AG04449 (cell line): ENCODE data around the gene PON1.

ENCODE experiments used
- CTCF ChIA-PET: fragments of 350-600 bp; formaldehyde crosslinking; extraction: SDS; loops from one replicate; lab custom pipeline; 2021; ENCODE audit warnings: antibody characterized with exemption; lab: Yijun Ruan, JAX
- POLR2A ChIA-PET: fragments of 400-600, 350-600 bp; formaldehyde crosslinking; extraction: SDS; loops from one replicate; lab custom pipeline; 2020; ENCODE audit warnings: antibody characterized with exemption, inconsistent platforms; lab: Yijun Ruan, JAX
- DNase-seq: peaks from one replicate; pipeline ENCODE4 v3.0.0-alpha.2; 2010; ENCODE audit warnings: low read depth, low spot score
- H3K4me3 ChIP-seq: 2 replicates; pipeline ENCODE4 v1.5.1; 2011; ENCODE audit warnings: low read depth, mild to moderate bottlenecking, control low read depth, low read length
- CTCF ChIP-seq: IDR thresholded peaks from one replicate; pipeline ENCODE4 v1.5.1; 2011; ENCODE audit warnings: mild to moderate bottlenecking, moderate library complexity, low read length, control low read depth, inconsistent platforms; ENCODE audit not compliant: insufficient read depth; ENCODE audit errors: missing control alignments

PON1 gene

GRCh38 chr7:95316588-95316987, 7.7 kb downstream of the PON1 start:
- ChIA-PET POLR2A (no interaction called here), CTCF (no interaction called here)
- no peak overlapping the region for H3K4me3 ChIP-seq
- no peak for TF ChIP-seq CTCF
- no peak for DNase-seq

- ChIA-PET CTCF (no interaction called here), POLR2A (no interaction called here)
- no peak for DNase-seq
- no peak overlapping the region for H3K4me3 ChIP-seq
- TF ChIP-seq CTCF, result no peak
These were observed 11.8 kb downstream of the PON1 start for GRCh38 chr7:95312561-95312960.

GRCh38 chr7:95311389-95311788, 12.9 kb downstream of the PON1 start:
- ChIA-PET CTCF (no interaction called here), POLR2A (no interaction called here)
- no peak overlapping the region for H3K4me3 ChIP-seq
- DNase-seq, result no peak
- no peak for TF ChIP-seq CTCF

GRCh38 chr7:95309951-95310350, 14.4 kb downstream of the PON1 start:
- TF ChIP-seq CTCF, result no peak
- DNase-seq, result no peak
- CTCF ChIA-PET, result no interaction called here
- H3K4me3 ChIP-seq, result no peak overlapping the region
- POLR2A ChIA-PET, result no interaction called here

GRCh38 chr7:95304990-95305389, 19.3 kb downstream of the PON1 start:
- no peak for DNase-seq
- POLR2A ChIA-PET, result no interaction called here
- H3K4me3 ChIP-seq, result no peak overlapping the region
- TF ChIP-seq CTCF, result no peak
- CTCF ChIA-PET, result no interaction called here

GRCh38 chr7:95303013-95303905, 21.1 kb downstream of the PON1 start:
- POLR2A ChIA-PET, result no interaction called here
- no peak overlapping the region for H3K4me3 ChIP-seq
- no peak for DNase-seq
- CTCF ChIA-PET, result no interaction called here
- no peak for TF ChIP-seq CTCF
